ENCODE data around the gene BCAS4.

DNA sequence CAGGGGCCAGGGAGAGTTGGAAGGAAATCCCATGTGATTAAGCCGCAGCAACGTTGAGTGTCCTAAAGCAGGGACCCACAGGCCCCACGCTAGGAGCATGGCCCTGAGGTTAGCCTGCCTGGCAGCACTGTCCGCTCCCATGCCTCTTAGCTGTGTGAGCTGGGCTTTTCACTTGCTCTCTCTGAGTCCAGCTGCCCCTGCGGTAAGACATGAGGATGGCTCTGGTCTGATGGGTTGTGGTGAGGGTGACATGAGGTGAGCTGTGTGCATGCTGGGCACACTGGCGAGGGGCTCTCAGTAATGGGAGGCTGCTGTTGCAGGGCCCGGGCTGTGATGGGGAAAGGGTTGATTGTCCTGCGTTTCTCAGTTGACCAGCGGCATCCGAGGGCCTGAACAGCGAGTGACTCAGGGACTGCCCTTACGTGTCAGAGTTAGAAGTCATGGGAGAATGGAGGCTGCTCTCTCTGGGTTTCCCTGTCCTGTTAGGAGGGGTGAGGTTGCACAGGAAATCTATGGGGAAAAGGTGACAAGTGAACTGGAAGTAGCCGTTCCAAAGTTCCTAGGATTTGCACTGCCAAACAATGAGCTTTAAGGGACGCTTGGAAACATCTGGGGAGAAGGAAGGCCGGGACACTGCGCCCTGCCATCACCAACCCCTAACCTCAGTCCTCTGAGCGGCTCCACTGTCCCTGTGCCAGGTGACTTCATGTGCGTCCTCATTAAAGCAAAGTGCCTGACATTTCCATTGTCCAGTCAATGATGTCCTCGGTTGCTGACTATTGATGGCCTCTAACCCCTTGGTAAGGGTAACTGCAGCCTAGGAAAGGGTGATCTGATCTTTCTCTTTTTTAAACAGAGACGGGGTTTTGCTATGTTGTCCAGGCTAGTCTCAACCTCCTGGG is 85.0 kb downstream of the BCAS4 start:
- TF ChIP-seq CTCF (IDR thresholded peaks at IDR 0.05; ENCODE audit: low read length) = no peak
- TF ChIP-seq EZH2 (IDR thresholded peaks at IDR 0.05; ENCODE audit: borderline replicate concordance, low read length) = no peak
